Stimulated activated naive CD8-positive, alpha-beta T cell treated with anti-CD3 and anti-CD28 coated beads, Interleukin-15, Interleukin-2, amounts not matched to agents 100 U/mL and 50 U/mL, for 24 hours (primary cell): Measurements from ENCODE around the gene XIST.
"Not testable (repeated sequence)": the region's sequence is repeated elsewhere in the genome, so short reads cannot be mapped to it uniquely, and the experiment has no call there.

Experiments
- ATAC-seq: fragments of 150-1000 bp; cut with Tn5 transposase; one replicate; pipeline ENCODE4 v1.10.0; 2021
- DNase-seq: peaks from one replicate; pipeline ENCODE4 v3.0.0; 2021

The XIST gene

GRCh38 chrX:73852467-73852866 lies at the start of gene XIST:
Gene XIST, minus strand, starts transcription at chrX:73852714.
- DNase-seq (no peak), ATAC-seq (no peak)

- not testable (repeated sequence) for DNase-seq, ATAC-seq
Observed at GRCh38 chrX:73898315-73898714, 45.8 kb upstream of the XIST start.

- DNase-seq, ATAC-seq: not testable (repeated sequence)
Observed at GRCh38 chrX:73892515-73893090, 40.1 kb upstream of the XIST start.

GRCh38 chrX:73882260-73882659 lies 29.7 kb upstream of the XIST start:
- ATAC-seq, DNase-seq: not testable (repeated sequence)

GRCh38 chrX:73877687-73878086 lies 25.2 kb upstream of the XIST start:
- ATAC-seq (no peak), DNase-seq (no peak)

- DNase-seq (no peak), ATAC-seq (no peak)
Observed at GRCh38 chrX:73876911-73877310, 24.4 kb upstream of the XIST start.

GRCh38 chrX:73868916-73869315 lies 16.4 kb upstream of the XIST start:
- ATAC-seq (no peak), DNase-seq (no peak)

- DNase-seq (no peak), ATAC-seq (no peak)
Observed at GRCh38 chrX:73867144-73867543, 14.6 kb upstream of the XIST start.

- DNase-seq (no peak), ATAC-seq (no peak)
Observed at GRCh38 chrX:73863852-73864251, 11.3 kb upstream of the XIST start.

- no peak for DNase-seq
- no peak for ATAC-seq
Observed at GRCh38 chrX:73863268-73863667, 10.8 kb upstream of the XIST start.

GRCh38 chrX:73859622-73860021 lies 7.1 kb upstream of the XIST start:
- ATAC-seq (no peak), DNase-seq (no peak)

- DNase-seq (peak; percentile 39), ATAC-seq (peak; percentile 68)
Observed at GRCh38 chrX:73855546-73855945, 3.0 kb upstream of the XIST start.

GRCh38 chrX:73852022-73852421 lies 492 bp downstream of the XIST start:
- DNase-seq, result no peak

GRCh38 chrX:73851014-73852009 lies 1.2 kb downstream of the XIST start:
- ATAC-seq, result no peak
- DNase-seq, result no peak

More at GRCh38 chrX:73852022-73852421, 492 bp downstream of the XIST start:
- no peak for ATAC-seq

- DNase-seq (no peak), ATAC-seq (no peak)
Observed at GRCh38 chrX:73850124-73851013, 2.1 kb downstream of the XIST start.

GRCh38 chrX:73849073-73849472 lies 3.4 kb downstream of the XIST start:
- ATAC-seq, result no peak
- no peak for DNase-seq

- ATAC-seq (no peak), DNase-seq (no peak)
Observed at GRCh38 chrX:73847991-73848390, 4.5 kb downstream of the XIST start.

- ATAC-seq (no peak), DNase-seq (no peak)
Observed at GRCh38 chrX:73847100-73847499, 5.4 kb downstream of the XIST start.

- DNase-seq (no peak), ATAC-seq (no peak)
Observed at GRCh38 chrX:73842541-73843234, 9.8 kb downstream of the XIST start.

GRCh38 chrX:73841337-73841736 lies 11.2 kb downstream of the XIST start:
- no peak for DNase-seq
- no peak for ATAC-seq

GRCh38 chrX:73840120-73840924 lies 12.2 kb downstream of the XIST start:
- ATAC-seq, result no peak
- DNase-seq, result no peak
